ENCODE results near the gene RBM3.

RBM3 gene

GRCh38 chrX:48592971-48593370 lies 18.7 kb downstream of the RBM3 start:
- Histone ChIP-seq H3K18ac (ENCODE audit: low read length) (no peak overlapping the region), H4K8ac (ENCODE audit: low read depth, low read length) (no peak overlapping the region), H3K27ac (replicated peaks; ENCODE audit: low read length) (no peak overlapping the region), H3K4me3 (ENCODE audit: low read length in 2 of 2) (no peak overlapping the region), H3K36me3 (replicated peaks in 1 of 2; ENCODE audit: control insufficient read depth in 2 of 2, insufficient read depth in 2 of 2, low read length in 2 of 2) (no peaks in the 10 kb centered on the region), H2BK12ac (ENCODE audit: low read length) (no peak overlapping the region), H2AFZ (ENCODE audit: low read length) (no peak overlapping the region), H3K79me1 (ENCODE audit: low read depth, low read length) (no peaks in the 10 kb centered on the region), H3K4me2 (ENCODE audit: insufficient read depth, low read length, poor library complexity, severe bottlenecking) (no peak overlapping the region), H4K91ac (ENCODE audit: low read depth, low read length, poor library complexity) (no peak overlapping the region), H2BK5ac (ENCODE audit: low read length) (no peak overlapping the region), H2AK5ac (ENCODE audit: low read depth, low read length) (no peak overlapping the region), H3K23ac (ENCODE audit: low read depth, low read length, poor library complexity) (no peak overlapping the region), H3K14ac (ENCODE audit: low read length) (no peak overlapping the region), H3K9me3 (replicated peaks in 1 of 2; ENCODE audit: control insufficient read depth in 2 of 2, insufficient read depth in 1 of 2, low read depth in 1 of 2, low read length in 2 of 2) (no peaks in the 10 kb centered on the region), H2BK120ac (ENCODE audit: low read depth, low read length) (no peak overlapping the region), H3K4me1 (ENCODE audit: control insufficient read depth in 2 of 2, insufficient read depth in 1 of 2, low read depth in 1 of 2, low read length in 2 of 2) (no peaks in the 10 kb centered on the region), H2BK15ac (ENCODE audit: low read length) (no peak overlapping the region), H3K9ac (ENCODE audit: low read depth, low read length, poor library complexity) (no peak overlapping the region), H3K4ac (ENCODE audit: low read length) (no peak overlapping the region), H3K27me3 (ENCODE audit: control insufficient read depth in 3 of 3, insufficient read depth in 3 of 3, low read depth in 1 of 3, low read length in 3 of 3) (no peaks in the 10 kb centered on the region)
- WGBS, 2 donors (ENCODE audit: extremely low coverage in 2 of 2, insufficient read length in 2 of 2, insufficient replicate concordance in 1 of 2) = no CpG with 5 or more reads among the region's 5 CpGs
- no peak for DNase-seq (ENCODE audit: low spot score)

DNA sequence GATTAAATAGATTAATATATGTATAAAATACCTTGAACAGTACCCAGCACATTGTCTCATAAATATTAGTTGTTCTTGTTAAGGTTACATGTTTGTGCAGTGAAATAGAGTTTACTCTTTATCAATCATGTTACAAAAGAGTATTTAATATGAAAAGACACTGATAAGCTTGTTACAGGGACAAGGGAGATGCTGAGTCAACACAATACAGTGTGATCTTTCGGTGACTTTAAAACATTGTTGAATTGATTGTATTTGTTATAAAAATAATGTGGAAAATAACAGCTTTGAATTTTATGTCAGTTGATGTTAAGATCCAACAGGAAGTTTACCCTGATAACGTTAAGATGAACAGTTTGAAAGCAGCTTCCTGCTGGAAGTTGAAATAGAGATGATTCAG lies 21.6 kb downstream of the RBM3 start:
- DNase-seq (ENCODE audit: low spot score) = no peak

DNA sequence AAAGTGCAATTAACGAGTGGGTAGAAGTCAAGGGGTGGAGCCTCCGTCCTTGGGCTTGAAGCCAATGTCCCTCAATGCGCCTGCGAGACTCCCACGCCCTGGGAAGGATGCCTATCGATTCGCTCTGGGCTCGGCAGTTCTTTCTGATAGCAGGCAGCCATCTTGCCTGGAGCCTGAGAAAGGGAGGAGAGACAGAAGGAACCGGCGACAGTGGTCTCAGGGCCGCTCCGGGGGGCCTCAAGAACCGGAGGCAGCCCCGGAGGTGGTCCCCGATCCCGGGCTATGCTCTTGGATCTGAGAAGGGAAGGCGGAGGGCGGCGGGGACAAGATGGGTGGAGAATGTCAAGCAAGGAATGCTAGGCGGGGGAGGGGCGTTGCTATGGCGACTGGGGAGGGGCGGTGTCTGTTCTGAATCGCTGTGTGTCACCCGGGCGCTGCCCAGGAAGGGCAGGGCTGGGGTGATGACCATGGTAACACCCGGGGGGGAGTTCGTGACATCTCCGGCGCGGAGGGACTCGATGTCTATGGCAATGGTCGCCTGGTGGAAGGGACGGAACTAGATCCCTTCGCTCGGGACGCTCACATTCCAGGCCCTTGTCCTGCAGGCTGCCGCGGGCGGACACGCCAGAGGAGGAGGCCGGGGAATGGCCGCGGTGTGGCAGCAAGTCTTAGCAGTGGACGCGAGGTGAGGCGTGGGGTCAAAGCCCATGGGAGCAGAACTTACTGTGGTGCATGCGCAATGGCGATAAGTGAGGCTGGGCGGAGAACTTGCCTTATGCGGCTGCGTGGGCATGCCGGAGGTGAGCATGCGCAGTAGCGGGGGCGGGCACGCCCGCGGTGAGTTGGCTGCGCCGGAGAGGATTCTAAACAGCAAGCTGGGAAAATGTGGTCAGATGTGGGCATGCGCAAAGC lies 23.3 kb downstream of the RBM3 start, which contains the start of gene WDR13:
TSS of gene WDR13 (plus strand) at position 140 of the 912 bp plus-strand sequence. CDS start at position 645, 505 bp downstream.
- peaks cover 0 to 3% of the 10 kb centered on the region in 2 donors for H3K4me1 ChIP-seq (ENCODE audit: control insufficient read depth in 2 of 2, insufficient read depth in 1 of 2, low read depth in 1 of 2, low read length in 2 of 2)

More for the DNA sequence above, 21.6 kb downstream of the RBM3 start:
- peaks cover 11 to 22% of the 10 kb centered on the region in 2 donors for H3K36me3 ChIP-seq (replicated peaks in 1 of 2; ENCODE audit: control insufficient read depth in 2 of 2, insufficient read depth in 2 of 2, low read length in 2 of 2)
- no peaks in the 10 kb centered on the region for H3K9me3 ChIP-seq (replicated peaks in 1 of 2; ENCODE audit: control insufficient read depth in 2 of 2, insufficient read depth in 1 of 2, low read depth in 1 of 2, low read length in 2 of 2)
- no peak overlapping the region for H2BK5ac ChIP-seq (ENCODE audit: low read length)
- H2BK12ac ChIP-seq (ENCODE audit: low read length) = no peak overlapping the region
- no peak overlapping the region for H2BK120ac ChIP-seq (ENCODE audit: low read depth, low read length)
- no peak overlapping the region for H3K23ac ChIP-seq (ENCODE audit: low read depth, low read length, poor library complexity)
- H3K79me1 ChIP-seq (ENCODE audit: low read depth, low read length) = peaks cover 2% of the 10 kb centered on the region
- H3K9ac ChIP-seq (ENCODE audit: low read depth, low read length, poor library complexity) = no peak overlapping the region
- no peak overlapping the region for H2AFZ ChIP-seq (ENCODE audit: low read length)
- no peak overlapping the region for H3K18ac ChIP-seq (ENCODE audit: low read length)
- H2AK5ac ChIP-seq (ENCODE audit: low read depth, low read length) = no peak overlapping the region
- no peaks in the 10 kb centered on the region for H3K27me3 ChIP-seq (ENCODE audit: control insufficient read depth in 3 of 3, insufficient read depth in 3 of 3, low read depth in 1 of 3, low read length in 3 of 3)
- H2BK15ac ChIP-seq (ENCODE audit: low read length) = no peak overlapping the region
- no CpG with 5 or more reads among the region's 2 CpGs for WGBS, 2 donors (ENCODE audit: extremely low coverage in 2 of 2, insufficient read length in 2 of 2, insufficient replicate concordance in 1 of 2)
- peaks cover 0 to 3% of the 10 kb centered on the region in 2 donors for H3K4me1 ChIP-seq (ENCODE audit: control insufficient read depth in 2 of 2, insufficient read depth in 1 of 2, low read depth in 1 of 2, low read length in 2 of 2)
- H3K4me2 ChIP-seq (ENCODE audit: insufficient read depth, low read length, poor library complexity, severe bottlenecking) = no peak overlapping the region
- H3K27ac ChIP-seq (replicated peaks; ENCODE audit: low read length) = no peak overlapping the region
- no peak overlapping the region for H4K91ac ChIP-seq (ENCODE audit: low read depth, low read length, poor library complexity)
- H4K8ac ChIP-seq (ENCODE audit: low read depth, low read length) = no peak overlapping the region
- H3K4ac ChIP-seq (ENCODE audit: low read length) = no peak overlapping the region
- no peak overlapping the region for H3K14ac ChIP-seq (ENCODE audit: low read length)
- H3K4me3 ChIP-seq (ENCODE audit: low read length in 2 of 2) = no peak overlapping the region

DNA sequence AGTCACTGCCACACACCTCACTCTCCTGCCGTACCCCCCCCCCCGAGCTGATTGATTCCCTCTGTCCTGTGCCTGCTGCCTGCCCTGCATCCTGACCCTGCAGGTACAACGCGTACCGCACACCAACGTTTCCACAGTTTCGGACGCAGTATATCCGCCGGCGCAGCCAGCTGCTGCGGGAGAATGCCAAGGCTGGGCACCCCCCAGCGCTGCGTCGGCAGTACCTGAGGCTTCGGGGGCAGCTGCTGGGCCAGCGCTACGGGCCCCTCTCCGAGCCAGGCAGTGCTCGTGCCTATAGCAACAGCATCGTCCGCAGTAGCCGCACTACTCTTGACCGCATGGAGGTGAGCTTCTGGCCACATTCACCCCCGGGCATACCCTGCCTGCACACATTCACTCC lies 24.3 kb downstream of the RBM3 start:
- Histone ChIP-seq H2BK120ac (ENCODE audit: low read depth, low read length) (no peak overlapping the region), H3K14ac (ENCODE audit: low read length) (no peak overlapping the region), H3K18ac (ENCODE audit: low read length) (no peak overlapping the region), H3K9ac (ENCODE audit: low read depth, low read length, poor library complexity) (no peak overlapping the region), H4K91ac (ENCODE audit: low read depth, low read length, poor library complexity) (no peak overlapping the region), H3K23ac (ENCODE audit: low read depth, low read length, poor library complexity) (no peak overlapping the region), H3K36me3 (replicated peaks in 1 of 2; ENCODE audit: control insufficient read depth in 2 of 2, insufficient read depth in 2 of 2, low read length in 2 of 2) (peaks cover 13 to 43% of the 10 kb centered on the region in 2 donors), H2AK5ac (ENCODE audit: low read depth, low read length) (peak overlapping the region; percentile 46), H3K4me1 (ENCODE audit: control insufficient read depth in 2 of 2, insufficient read depth in 1 of 2, low read depth in 1 of 2, low read length in 2 of 2) (peaks cover 0 to 3% of the 10 kb centered on the region in 2 donors), H3K4me3 (ENCODE audit: low read length in 2 of 2) (peak overlapping the region in 1 of 2 donors; percentile 77), H3K79me1 (ENCODE audit: low read depth, low read length) (peaks cover 2% of the 10 kb centered on the region), H2BK15ac (ENCODE audit: low read length) (no peak overlapping the region), H3K27me3 (ENCODE audit: control insufficient read depth in 3 of 3, insufficient read depth in 3 of 3, low read depth in 1 of 3, low read length in 3 of 3) (no peaks in the 10 kb centered on the region), H3K4ac (ENCODE audit: low read length) (no peak overlapping the region), H3K27ac (replicated peaks; ENCODE audit: low read length) (no peak overlapping the region), H3K4me2 (ENCODE audit: insufficient read depth, low read length, poor library complexity, severe bottlenecking) (no peak overlapping the region), H2BK12ac (ENCODE audit: low read length) (no peak overlapping the region), H2BK5ac (ENCODE audit: low read length) (no peak overlapping the region), H3K9me3 (replicated peaks in 1 of 2; ENCODE audit: control insufficient read depth in 2 of 2, insufficient read depth in 1 of 2, low read depth in 1 of 2, low read length in 2 of 2) (no peaks in the 10 kb centered on the region), H2AFZ (ENCODE audit: low read length) (no peak overlapping the region), H4K8ac (ENCODE audit: low read depth, low read length) (no peak overlapping the region)
- no peak for DNase-seq (ENCODE audit: low spot score)
- no CpG with 5 or more reads among the region's 25 CpGs for WGBS, 2 donors (ENCODE audit: extremely low coverage in 2 of 2, insufficient read length in 2 of 2, insufficient replicate concordance in 1 of 2)

More for the DNA sequence above, 23.3 kb downstream of the RBM3 start, which contains the start of gene WDR13:
- Histone ChIP-seq H3K36me3 (replicated peaks in 1 of 2; ENCODE audit: control insufficient read depth in 2 of 2, insufficient read depth in 2 of 2, low read length in 2 of 2) (peaks cover 11 to 37% of the 10 kb centered on the region in 2 donors), H3K27ac (replicated peaks; ENCODE audit: low read length) (peak within 1 kb of the TSS; percentile 97), H3K9me3 (replicated peaks in 1 of 2; ENCODE audit: control insufficient read depth in 2 of 2, insufficient read depth in 1 of 2, low read depth in 1 of 2, low read length in 2 of 2) (no peaks in the 10 kb centered on the region), H2AFZ (ENCODE audit: low read length) (peak within 1 kb of the TSS; percentile 77), H2BK12ac (ENCODE audit: low read length) (peak within 1 kb of the TSS; percentile 73), H3K9ac (ENCODE audit: low read depth, low read length, poor library complexity) (peak within 1 kb of the TSS; percentile 99), H2AK5ac (ENCODE audit: low read depth, low read length) (peak within 1 kb of the TSS; percentile 97), H3K4me3 (ENCODE audit: low read length in 2 of 2) (peak within 1 kb of the TSS; percentile 77 to 85), H3K27me3 (ENCODE audit: control insufficient read depth in 3 of 3, insufficient read depth in 3 of 3, low read depth in 1 of 3, low read length in 3 of 3) (no peaks in the 10 kb centered on the region), H3K23ac (ENCODE audit: low read depth, low read length, poor library complexity) (peak within 1 kb of the TSS; percentile 96), H4K91ac (ENCODE audit: low read depth, low read length, poor library complexity) (peak within 1 kb of the TSS; percentile 92), H2BK120ac (ENCODE audit: low read depth, low read length) (no peak within 1 kb of the TSS), H3K79me1 (ENCODE audit: low read depth, low read length) (peaks cover 2% of the 10 kb centered on the region), H3K4me2 (ENCODE audit: insufficient read depth, low read length, poor library complexity, severe bottlenecking) (peak within 1 kb of the TSS; percentile 37), H2BK5ac (ENCODE audit: low read length) (peak within 1 kb of the TSS; percentile 66), H4K8ac (ENCODE audit: low read depth, low read length) (no peak within 1 kb of the TSS), H3K14ac (ENCODE audit: low read length) (no peak within 1 kb of the TSS), H2BK15ac (ENCODE audit: low read length) (no peak within 1 kb of the TSS), H3K18ac (ENCODE audit: low read length) (peak within 1 kb of the TSS; percentile 100), H3K4ac (ENCODE audit: low read length) (peak within 1 kb of the TSS; percentile 89)
- peak; percentile 71 for DNase-seq (ENCODE audit: low spot score)
- no CpG with 5 or more reads among the region's 62 CpGs for WGBS, 2 donors (ENCODE audit: extremely low coverage in 2 of 2, insufficient read length in 2 of 2, insufficient replicate concordance in 1 of 2)
